K562 (cell line): ENCODE measurements around the gene CCR2.

Experiments
- CEBPB ChIP-seq: fragments of 450-650 bp; IDR thresholded peaks from 2 replicates; pipeline ENCODE4 v1.6.1; 2016; ENCODE audit warnings: missing genetic modification characterization, missing compliant biosample characterization
- EP300 ChIP-seq: IDR thresholded peaks from 2 replicates; pipeline ENCODE4 v1.6.1; 2012; ENCODE audit warnings: low read length, improper control_type of control experiment
- JUNB ChIP-seq: fragments of 450-650 bp; formaldehyde crosslinking; conservative IDR thresholded peaks from 2 replicates; pipeline ENCODE4 v1.4.0; 2020; ENCODE audit warnings: mild to moderate bottlenecking
- NCOA6 ChIP-seq: fragments of 450-650 bp; IDR thresholded peaks from 2 replicates; pipeline ENCODE4 v1.6.1; 2017; ENCODE audit warnings: mild to moderate bottlenecking
- ZNF224 ChIP-seq: sonication (generic); formaldehyde crosslinking; IDR thresholded peaks from 2 replicates; pipeline ENCODE4 v1.8.0; 2022; ENCODE audit warnings: mild to moderate bottlenecking, missing genetic modification reagents
- ZNF253 ChIP-seq: fragments of 250-450 bp; sonication (Bioruptor Pico); conservative IDR thresholded peaks from 2 replicates; pipeline ENCODE4 v1.6.1; 2021; ENCODE audit warnings: mild to moderate bottlenecking
- ZNF354B ChIP-seq: fragments of 250-450 bp; sonication (Bioruptor Pico); IDR thresholded peaks from 2 replicates; pipeline ENCODE4 v1.4.0; 2020
- TF ChIP-seq, protein P1 (sequence below): fragments of 200-800 bp; sonication (Bioruptor generic); IDR thresholded peaks from 2 replicates; pipeline ENCODE4 v1.6.1; 2016; ENCODE audit warnings: missing genetic modification characterization, missing compliant biosample characterization
- TF ChIP-seq, protein P2 (sequence below): fragments of 250-450 bp; sonication (Bioruptor Pico); IDR thresholded peaks from 2 replicates; pipeline ENCODE4 v1.8.0; 2021; ENCODE audit warnings: mild to moderate bottlenecking, moderate library complexity
- TF ChIP-seq, protein P3 (sequence below): sonication (generic); formaldehyde crosslinking; IDR thresholded peaks from 2 replicates; pipeline ENCODE4 v1.9.0; 2022; ENCODE audit warnings: mild to moderate bottlenecking, missing genetic modification reagents
- TF ChIP-seq, protein P4 (sequence below): sonication (generic); IDR thresholded peaks from 2 replicates; pipeline ENCODE4 v1.6.1; 2016
- TF ChIP-seq, protein P5 (sequence below), 3 experiments: IDR thresholded peaks in 2 of 3; conservative IDR thresholded peaks in 1 of 3; 2 replicates each; pipeline ENCODE4 v1.5.1; 2011 to 2012; ENCODE audit warnings: low read length in 3 of 3, mild to moderate bottlenecking in 3 of 3, control low read depth in 2 of 3, improper control_type of control experiment in 1 of 3, inconsistent platforms in 1 of 3, low read depth in 1 of 3, mixed read lengths in 1 of 3, moderate library complexity in 1 of 3; ENCODE audit not compliant: insufficient read depth in 2 of 3

DNA sequence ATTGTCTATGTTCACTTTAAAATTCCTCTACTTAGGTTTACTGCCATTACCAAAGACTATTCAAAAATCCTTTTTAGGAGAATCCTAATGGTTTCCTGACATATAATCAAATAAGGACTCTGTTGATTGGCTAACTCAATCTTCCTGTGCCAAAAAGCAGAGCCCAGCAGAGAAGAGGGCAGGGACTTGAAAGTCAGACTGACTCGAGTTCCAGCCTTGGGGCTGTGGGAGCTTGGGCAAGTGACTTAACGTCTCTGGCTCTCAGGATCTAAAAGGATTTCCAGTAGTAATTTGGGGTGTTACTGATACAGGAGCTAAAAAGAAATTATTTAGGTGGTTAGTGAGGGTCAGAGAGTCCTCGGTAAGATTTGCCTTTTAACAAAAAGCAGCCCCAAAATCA is 27.7 kb downstream of the CCR2 start:
- TF ChIP-seq, protein P1, sequence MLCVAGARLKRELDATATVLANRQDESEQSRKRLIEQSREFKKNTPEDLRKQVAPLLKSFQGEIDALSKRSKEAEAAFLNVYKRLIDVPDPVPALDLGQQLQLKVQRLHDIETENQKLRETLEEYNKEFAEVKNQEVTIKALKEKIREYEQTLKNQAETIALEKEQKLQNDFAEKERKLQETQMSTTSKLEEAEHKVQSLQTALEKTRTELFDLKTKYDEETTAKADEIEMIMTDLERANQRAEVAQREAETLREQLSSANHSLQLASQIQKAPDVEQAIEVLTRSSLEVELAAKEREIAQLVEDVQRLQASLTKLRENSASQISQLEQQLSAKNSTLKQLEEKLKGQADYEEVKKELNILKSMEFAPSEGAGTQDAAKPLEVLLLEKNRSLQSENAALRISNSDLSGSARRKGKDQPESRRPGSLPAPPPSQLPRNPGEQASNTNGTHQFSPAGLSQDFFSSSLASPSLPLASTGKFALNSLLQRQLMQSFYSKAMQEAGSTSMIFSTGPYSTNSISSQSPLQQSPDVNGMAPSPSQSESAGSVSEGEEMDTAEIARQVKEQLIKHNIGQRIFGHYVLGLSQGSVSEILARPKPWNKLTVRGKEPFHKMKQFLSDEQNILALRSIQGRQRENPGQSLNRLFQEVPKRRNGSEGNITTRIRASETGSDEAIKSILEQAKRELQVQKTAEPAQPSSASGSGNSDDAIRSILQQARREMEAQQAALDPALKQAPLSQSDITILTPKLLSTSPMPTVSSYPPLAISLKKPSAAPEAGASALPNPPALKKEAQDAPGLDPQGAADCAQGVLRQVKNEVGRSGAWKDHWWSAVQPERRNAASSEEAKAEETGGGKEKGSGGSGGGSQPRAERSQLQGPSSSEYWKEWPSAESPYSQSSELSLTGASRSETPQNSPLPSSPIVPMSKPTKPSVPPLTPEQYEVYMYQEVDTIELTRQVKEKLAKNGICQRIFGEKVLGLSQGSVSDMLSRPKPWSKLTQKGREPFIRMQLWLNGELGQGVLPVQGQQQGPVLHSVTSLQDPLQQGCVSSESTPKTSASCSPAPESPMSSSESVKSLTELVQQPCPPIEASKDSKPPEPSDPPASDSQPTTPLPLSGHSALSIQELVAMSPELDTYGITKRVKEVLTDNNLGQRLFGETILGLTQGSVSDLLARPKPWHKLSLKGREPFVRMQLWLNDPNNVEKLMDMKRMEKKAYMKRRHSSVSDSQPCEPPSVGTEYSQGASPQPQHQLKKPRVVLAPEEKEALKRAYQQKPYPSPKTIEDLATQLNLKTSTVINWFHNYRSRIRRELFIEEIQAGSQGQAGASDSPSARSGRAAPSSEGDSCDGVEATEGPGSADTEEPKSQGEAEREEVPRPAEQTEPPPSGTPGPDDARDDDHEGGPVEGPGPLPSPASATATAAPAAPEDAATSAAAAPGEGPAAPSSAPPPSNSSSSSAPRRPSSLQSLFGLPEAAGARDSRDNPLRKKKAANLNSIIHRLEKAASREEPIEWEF (CRISPR knock-in tag): no peak
- TF ChIP-seq, protein P2, sequence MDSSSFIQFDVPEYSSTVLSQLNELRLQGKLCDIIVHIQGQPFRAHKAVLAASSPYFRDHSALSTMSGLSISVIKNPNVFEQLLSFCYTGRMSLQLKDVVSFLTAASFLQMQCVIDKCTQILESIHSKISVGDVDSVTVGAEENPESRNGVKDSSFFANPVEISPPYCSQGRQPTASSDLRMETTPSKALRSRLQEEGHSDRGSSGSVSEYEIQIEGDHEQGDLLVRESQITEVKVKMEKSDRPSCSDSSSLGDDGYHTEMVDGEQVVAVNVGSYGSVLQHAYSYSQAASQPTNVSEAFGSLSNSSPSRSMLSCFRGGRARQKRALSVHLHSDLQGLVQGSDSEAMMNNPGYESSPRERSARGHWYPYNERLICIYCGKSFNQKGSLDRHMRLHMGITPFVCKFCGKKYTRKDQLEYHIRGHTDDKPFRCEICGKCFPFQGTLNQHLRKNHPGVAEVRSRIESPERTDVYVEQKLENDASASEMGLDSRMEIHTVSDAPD: no peak
- TF ChIP-seq, protein P3, sequence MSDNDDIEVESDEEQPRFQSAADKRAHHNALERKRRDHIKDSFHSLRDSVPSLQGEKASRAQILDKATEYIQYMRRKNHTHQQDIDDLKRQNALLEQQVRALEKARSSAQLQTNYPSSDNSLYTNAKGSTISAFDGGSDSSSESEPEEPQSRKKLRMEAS (CRISPR knock-in tag): no peak
- no peak for TF ChIP-seq ZNF354B
- no peak for TF ChIP-seq ZNF224 (CRISPR knock-in tag)
- no peak for TF ChIP-seq CEBPB (tag)
- TF ChIP-seq ZNF253: no peak
- no peak for TF ChIP-seq NCOA6
- TF ChIP-seq EP300: no peak
- TF ChIP-seq, protein P4, sequence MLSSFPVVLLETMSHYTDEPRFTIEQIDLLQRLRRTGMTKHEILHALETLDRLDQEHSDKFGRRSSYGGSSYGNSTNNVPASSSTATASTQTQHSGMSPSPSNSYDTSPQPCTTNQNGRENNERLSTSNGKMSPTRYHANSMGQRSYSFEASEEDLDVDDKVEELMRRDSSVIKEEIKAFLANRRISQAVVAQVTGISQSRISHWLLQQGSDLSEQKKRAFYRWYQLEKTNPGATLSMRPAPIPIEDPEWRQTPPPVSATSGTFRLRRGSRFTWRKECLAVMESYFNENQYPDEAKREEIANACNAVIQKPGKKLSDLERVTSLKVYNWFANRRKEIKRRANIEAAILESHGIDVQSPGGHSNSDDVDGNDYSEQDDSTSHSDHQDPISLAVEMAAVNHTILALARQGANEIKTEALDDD: no peak
- no peak for TF ChIP-seq JUNB (CRISPR knock-in tag)
- TF ChIP-seq, protein P5, sequence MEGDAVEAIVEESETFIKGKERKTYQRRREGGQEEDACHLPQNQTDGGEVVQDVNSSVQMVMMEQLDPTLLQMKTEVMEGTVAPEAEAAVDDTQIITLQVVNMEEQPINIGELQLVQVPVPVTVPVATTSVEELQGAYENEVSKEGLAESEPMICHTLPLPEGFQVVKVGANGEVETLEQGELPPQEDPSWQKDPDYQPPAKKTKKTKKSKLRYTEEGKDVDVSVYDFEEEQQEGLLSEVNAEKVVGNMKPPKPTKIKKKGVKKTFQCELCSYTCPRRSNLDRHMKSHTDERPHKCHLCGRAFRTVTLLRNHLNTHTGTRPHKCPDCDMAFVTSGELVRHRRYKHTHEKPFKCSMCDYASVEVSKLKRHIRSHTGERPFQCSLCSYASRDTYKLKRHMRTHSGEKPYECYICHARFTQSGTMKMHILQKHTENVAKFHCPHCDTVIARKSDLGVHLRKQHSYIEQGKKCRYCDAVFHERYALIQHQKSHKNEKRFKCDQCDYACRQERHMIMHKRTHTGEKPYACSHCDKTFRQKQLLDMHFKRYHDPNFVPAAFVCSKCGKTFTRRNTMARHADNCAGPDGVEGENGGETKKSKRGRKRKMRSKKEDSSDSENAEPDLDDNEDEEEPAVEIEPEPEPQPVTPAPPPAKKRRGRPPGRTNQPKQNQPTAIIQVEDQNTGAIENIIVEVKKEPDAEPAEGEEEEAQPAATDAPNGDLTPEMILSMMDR (IDR thresholded peaks at IDR 0.05 in 2 of 3, conservative IDR thresholded peaks at IDR 0.05 in 1 of 3; ENCODE audit: insufficient read depth in 2 of 3, low read depth in 1 of 3, low read length in 3 of 3): no peak
